OCI-LY7 (cell line): ENCODE data around the gene ETV7. TPM values are rescaled to one million over a fixed set of nuclear protein-coding genes. Genes with fewer than 3 reads are reported as not detected.

ENCODE experiments used
- BruUV-seq: library from RNA; stranded (reverse); fragments of 400-500 nt; replicated peaks from 2 replicates; lab custom pipeline; 2021; lab: Mats Ljungman, UMichigan
- CTCF ChIA-PET: fragments of 300-600 bp; sonication (Branson Sonifier 250); formaldehyde crosslinking; loops from one replicate; lab custom pipeline; 2022; ENCODE audit warnings: antibody characterized with exemption; ENCODE audit not compliant: unreplicated experiment; lab: Charles Lee
- POLR2A ChIA-PET: fragments of 300-600 bp; sonication (Branson Sonifier 250); formaldehyde crosslinking; loops from one replicate; lab custom pipeline; 2022; ENCODE audit warnings: antibody characterized with exemption; lab: Charles Lee
- DNase-seq: peaks from one replicate; pipeline ENCODE4 v3.0.0-alpha.2; 2015; ENCODE audit warnings: low spot score
- H2AFZ ChIP-seq: fragments of 200-600 bp; sonication (generic), shearing (Covaris generic); 2 replicates; pipeline ENCODE4 v1.6.1; 2014; ENCODE audit warnings: mild to moderate bottlenecking, antibody characterized with exemption, low read length, moderate library complexity
- H3K27ac ChIP-seq: fragments of 200-600 bp; sonication (generic); 2 replicates; pipeline ENCODE4 v1.5.1; 2014; ENCODE audit warnings: mixed run types, low read depth, mild to moderate bottlenecking, moderate library complexity, low read length, inconsistent platforms; ENCODE audit not compliant: poor library complexity, severe bottlenecking
- H3K36me3 ChIP-seq: fragments of 200-600 bp; sonication (generic); 2 replicates; pipeline ENCODE4 v1.6.1; 2014; ENCODE audit warnings: mild to moderate bottlenecking, antibody characterized with exemption, low read length, moderate library complexity, mixed read lengths; ENCODE audit not compliant: insufficient read depth
- H3K4me1 ChIP-seq: fragments of 200-600 bp; sonication (generic); 2 replicates; pipeline ENCODE4 v1.5.1; 2014; ENCODE audit warnings: mild to moderate bottlenecking, low read length; ENCODE audit not compliant: insufficient read depth, poor library complexity, severe bottlenecking
- H3K4me2 ChIP-seq: fragments of 200-600 bp; sonication (generic); 2 replicates; pipeline ENCODE4 v1.6.1; 2014; ENCODE audit warnings: mild to moderate bottlenecking, low read length
- H3K4me3 ChIP-seq: fragments of 200-600 bp; sonication (generic); 2 replicates; pipeline ENCODE4 v1.5.1; 2014; ENCODE audit warnings: mild to moderate bottlenecking, low read depth, low read length; ENCODE audit not compliant: poor library complexity, severe bottlenecking
- H3K79me2 ChIP-seq: fragments of 200-600 bp; sonication (generic); 2 replicates; pipeline ENCODE4 v1.6.1; 2016; ENCODE audit warnings: low read depth, mild to moderate bottlenecking, low read length, moderate library complexity, mixed read lengths; ENCODE audit not compliant: insufficient read depth
- H3K9me2 ChIP-seq: fragments of 200-600 bp; sonication (generic); 2 replicates; pipeline ENCODE4 v1.6.1; 2016; ENCODE audit warnings: mild to moderate bottlenecking, low read length, mixed read lengths; ENCODE audit not compliant: insufficient read depth
- H3K9me3 ChIP-seq: fragments of 200-600 bp; sonication (generic); 2 replicates; pipeline ENCODE4 v1.6.1; 2014; ENCODE audit warnings: mild to moderate bottlenecking, mixed run types, low read length, mixed read lengths
- H4K20me1 ChIP-seq: fragments of 200-600 bp; sonication (generic); 2 replicates; pipeline ENCODE4 v1.6.1; 2014; ENCODE audit warnings: mild to moderate bottlenecking, antibody characterized with exemption, low read length, moderate library complexity, mixed read lengths; ENCODE audit not compliant: insufficient read depth
- CTCF ChIP-seq: fragments of 200-600 bp; sonication (generic); conservative IDR thresholded peaks from 2 replicates; pipeline ENCODE4 v1.5.1; 2014; ENCODE audit warnings: mild to moderate bottlenecking, antibody characterized with exemption, low read length, moderate library complexity, mixed read lengths
- EZH2phosphoT487 ChIP-seq: fragments of 200-600 bp; sonication (generic); IDR thresholded peaks from 2 replicates; pipeline ENCODE4 v1.6.1; 2018; ENCODE audit warnings: low read depth, borderline replicate concordance, mild to moderate bottlenecking, mixed run types, antibody characterized with exemption, low read length, moderate library complexity, mixed read lengths
- intact Hi-C: fragments of 100-400 bp; cut with micrococcal nuclease; formaldehyde crosslinking; loops from one replicate; pipeline ENCODE4 v1.10.0; 2022; ENCODE audit not compliant: unreplicated experiment
- total RNA-seq, 2 experiments: library from RNA; depleted of rRNA in 1 of 2; stranded (reverse); fragments of >200 nt in 1 of 2; shearing (Covaris generic) in 1 of 2; gene quantifications; 2 replicates each; pipeline ENCODE4 v1.2.3, GENCODE V29; 2014 to 2022

The ETV7 gene
- total RNA-seq, 2 experiments from 2014 or later = not detected

GRCh38 chr6:36374972-36375371 lies 12.5 kb downstream of the ETV7 start:
- Histone ChIP-seq H3K4me2 (no peak overlapping the region), H3K9me2 (no peaks in the 10 kb centered on the region), H3K27ac (no peak overlapping the region), H3K9me3 (no peaks in the 10 kb centered on the region), H3K79me2 (no peaks in the 10 kb centered on the region), H4K20me1 (no peaks in the 10 kb centered on the region), H2AFZ (no peak overlapping the region), H3K4me3 (no peak overlapping the region), H3K4me1 (peaks cover 3% of the 10 kb centered on the region), H3K36me3 (no peaks in the 10 kb centered on the region)
- no TSS peak for BruUV-seq
- CTCF ChIA-PET = no interaction called here
- no peak for TF ChIP-seq CTCF
- no peak for TF ChIP-seq EZH2phosphoT487
- no peak for DNase-seq
- intact Hi-C loops = no loop called here
- POLR2A ChIA-PET = no interaction called here

GRCh38 chr6:36374194-36374593 lies 13.3 kb downstream of the ETV7 start:
- no peak for TF ChIP-seq CTCF
- TF ChIP-seq EZH2phosphoT487 = no peak
- Histone ChIP-seq H3K27ac (no peak overlapping the region), H3K79me2 (no peaks in the 10 kb centered on the region), H3K9me3 (no peaks in the 10 kb centered on the region), H3K9me2 (no peaks in the 10 kb centered on the region), H2AFZ (no peak overlapping the region), H3K36me3 (no peaks in the 10 kb centered on the region), H4K20me1 (no peaks in the 10 kb centered on the region), H3K4me3 (no peak overlapping the region), H3K4me1 (peaks cover 3% of the 10 kb centered on the region), H3K4me2 (no peak overlapping the region)
- ChIA-PET CTCF (no interaction called here), POLR2A (no interaction called here)
- DNase-seq = no peak
- intact Hi-C loops = no loop called here
- no TSS peak for BruUV-seq

GRCh38 chr6:36373368-36374019 lies 14.0 kb downstream of the ETV7 start:
- Histone ChIP-seq H3K4me2 (no peak overlapping the region), H3K36me3 (no peaks in the 10 kb centered on the region), H2AFZ (no peak overlapping the region), H3K9me3 (no peaks in the 10 kb centered on the region), H4K20me1 (no peaks in the 10 kb centered on the region), H3K27ac (no peak overlapping the region), H3K9me2 (no peaks in the 10 kb centered on the region), H3K4me1 (peaks cover 3% of the 10 kb centered on the region), H3K79me2 (no peaks in the 10 kb centered on the region), H3K4me3 (no peak overlapping the region)
- TF ChIP-seq CTCF (no peak), EZH2phosphoT487 (no peak)
- DNase-seq = no peak
- CTCF ChIA-PET = no interaction called here
- intact Hi-C loops = no loop called here
- POLR2A ChIA-PET = no interaction called here
- BruUV-seq = no TSS peak
